H1 (cell line): ENCODE measurements around the gene MYH11. TPM values are rescaled to one million over a fixed set of nuclear protein-coding genes. Genes with fewer than 3 reads are reported as not detected.

Experiments used
- CTCF ChIA-PET: fragments of 300-600 bp; sonication (Branson Sonifier 250); formaldehyde crosslinking; loops from one replicate; lab custom pipeline; 2021; ENCODE audit not compliant: partially characterized antibody; lab: Charles Lee
- POLR2A ChIA-PET: fragments of 300-600 bp; sonication (Branson Sonifier 250); formaldehyde crosslinking; loops from one replicate; lab custom pipeline; 2021; ENCODE audit warnings: inconsistent platforms; ENCODE audit not compliant: partially characterized antibody; lab: Charles Lee
- DNase-seq, 2 experiments: peaks; one replicate each; pipeline versions ENCODE4 v3.0.0 to v3.0.0-alpha.2; 2010 to 2022; ENCODE audit warnings: low spot score in 2 of 2, low read depth in 1 of 2, mixed read lengths in 1 of 2
- FAIRE-seq: peaks from 2 replicates; lab custom pipeline; 2011; peaks lifted over from hg19 to GRCh38; lab: Jason Lieb, UNC
- H2AFZ ChIP-seq: 2 replicates; pipeline ENCODE4 v1.8.1; 2012; ENCODE audit warnings: low read length, inconsistent platforms
- H2AK5ac ChIP-seq: 2 replicates; pipeline ENCODE4 v1.6.1; 2013; ENCODE audit warnings: low read depth, low read length
- H2BK120ac ChIP-seq: replicated peaks from 2 replicates; pipeline ENCODE3; 2013; ENCODE audit warnings: low read depth, low read length, inconsistent platforms
- H2BK12ac ChIP-seq: 2 replicates; pipeline ENCODE4 v1.6.1; 2013; ENCODE audit warnings: low read depth, low read length
- H2BK15ac ChIP-seq: 2 replicates; pipeline ENCODE4 v1.6.1; 2013; ENCODE audit warnings: low read length
- H2BK20ac ChIP-seq: 2 replicates; pipeline ENCODE4 v1.6.1; 2013; ENCODE audit warnings: low read length
- H2BK5ac ChIP-seq: 2 replicates; pipeline ENCODE4 v1.6.1; 2013; ENCODE audit warnings: low read depth, low read length
- H3K14ac ChIP-seq: 2 replicates; pipeline ENCODE4 v1.6.1; 2013; ENCODE audit warnings: inconsistent platforms; ENCODE audit not compliant: insufficient read length
- H3K18ac ChIP-seq: 2 replicates; pipeline ENCODE4 v1.6.1; 2013; ENCODE audit warnings: low read length; ENCODE audit errors: extremely low read depth
- H3K23ac ChIP-seq: 2 replicates; pipeline ENCODE4 v1.6.1; 2013; ENCODE audit warnings: inconsistent platforms; ENCODE audit not compliant: insufficient read length
- H3K23me2 ChIP-seq: 2 replicates; pipeline ENCODE4 v1.6.1; 2013; ENCODE audit warnings: low read depth, low read length
- H3K27ac ChIP-seq: 2 replicates; pipeline ENCODE4 v1.6.1; 2011; ENCODE audit warnings: low read depth, low read length, inconsistent platforms
- H3K27me3 ChIP-seq, 4 experiments: replicated peaks in 1 of 4; 1 replicate in 1 of 4; 2 replicates in 3 of 4; pipeline versions ENCODE4 v1.6.1 to v1.8.1; 2011 to 2013; ENCODE audit warnings: low read length in 3 of 4, mild to moderate bottlenecking in 3 of 4, inconsistent platforms in 2 of 4, mixed read lengths in 2 of 4, moderate library complexity in 1 of 4; ENCODE audit not compliant: control insufficient read depth in 3 of 4, insufficient read depth in 3 of 4; ENCODE audit errors: extremely low read depth in 1 of 4
- H3K36me3 ChIP-seq, 4 experiments: 2 replicates each; pipeline versions ENCODE4 v1.6.1 to v1.8.1; 2011 to 2013; ENCODE audit warnings: mild to moderate bottlenecking in 4 of 4, low read length in 3 of 4, moderate library complexity in 2 of 4, control low read depth in 1 of 4, inconsistent platforms in 1 of 4; ENCODE audit not compliant: insufficient read depth in 4 of 4, control insufficient read depth in 2 of 4
- H3K4ac ChIP-seq: replicated peaks from 2 replicates; pipeline ENCODE3; 2013; ENCODE audit warnings: low read length, low read depth, mixed read lengths, inconsistent platforms; ENCODE audit not compliant: insufficient read length
- H3K4me1 ChIP-seq, 4 experiments: replicated peaks in 1 of 4; 1 replicate in 1 of 4; 2 replicates in 3 of 4; pipeline versions ENCODE4 v1.6.1 to v1.8.1; 2011 to 2013; ENCODE audit warnings: low read length in 3 of 4, inconsistent platforms in 2 of 4, mixed read lengths in 1 of 4; ENCODE audit not compliant: insufficient read depth in 4 of 4, control insufficient read depth in 3 of 4
- H3K4me2 ChIP-seq, 2 experiments: 2 replicates each; pipeline versions ENCODE4 v1.6.1 to v1.8.1; 2011 to 2013; ENCODE audit warnings: low read depth in 2 of 2, low read length in 2 of 2, control low read depth in 1 of 2, inconsistent platforms in 1 of 2, mild to moderate bottlenecking in 1 of 2; ENCODE audit not compliant: insufficient read depth in 1 of 2
- H3K4me3 ChIP-seq, 4 experiments: fragments of 200-600, 300-600 bp in 1 of 4; sonication (generic), shearing (Covaris generic), sonication (Bioruptor Twin) in 1 of 4; 2 replicates each; pipeline versions ENCODE4 v1.5.1 to v1.8.1; 2011 to 2016; ENCODE audit warnings: low read length in 4 of 4, low read depth in 3 of 4, control low read depth in 2 of 4, inconsistent platforms in 2 of 4, mild to moderate bottlenecking in 2 of 4, mixed read lengths in 1 of 4, moderate library complexity in 1 of 4; ENCODE audit not compliant: insufficient read depth in 2 of 4; ENCODE audit errors: extremely low read depth in 1 of 4
- H3K56ac ChIP-seq: replicated peaks from 2 replicates; pipeline ENCODE3; 2013; ENCODE audit warnings: low read depth, mild to moderate bottlenecking, mixed read lengths, low read length, inconsistent platforms; ENCODE audit not compliant: insufficient read length
- H3K79me1 ChIP-seq: 2 replicates; pipeline ENCODE4 v1.6.1; 2013; ENCODE audit warnings: low read depth, low read length, control low read depth
- H3K79me2 ChIP-seq, 2 experiments: 2 replicates each; pipeline versions ENCODE4 v1.6.1 to v1.8.1; 2012 to 2013; ENCODE audit warnings: low read length in 2 of 2, mild to moderate bottlenecking in 2 of 2, inconsistent platforms in 1 of 2; ENCODE audit not compliant: insufficient read depth in 2 of 2, control insufficient read depth in 1 of 2
- H3K9ac ChIP-seq, 4 experiments: replicated peaks in 1 of 4; 1 replicate in 1 of 4; 2 replicates in 3 of 4; pipeline versions ENCODE4 v1.6.1 to v1.8.1; 2011 to 2013; ENCODE audit warnings: low read depth in 3 of 4, low read length in 3 of 4, control low read depth in 2 of 4, mild to moderate bottlenecking in 2 of 4, moderate library complexity in 2 of 4, inconsistent platforms in 1 of 4; ENCODE audit errors: extremely low read depth in 1 of 4
- H3K9me3 ChIP-seq, 2 experiments: 2 replicates each; pipeline versions ENCODE4 v1.6.1 to v1.8.1; 2012 to 2013; ENCODE audit warnings: mild to moderate bottlenecking in 2 of 2, moderate library complexity in 2 of 2, control low read depth in 1 of 2, inconsistent platforms in 1 of 2, low read depth in 1 of 2, low read length in 1 of 2, mixed read lengths in 1 of 2; ENCODE audit not compliant: insufficient read depth in 2 of 2
- H4K20me1 ChIP-seq, 2 experiments: replicated peaks in 1 of 2; 2 replicates each; pipeline versions ENCODE3 to v1.8.1; 2011 to 2013; ENCODE audit warnings: inconsistent platforms in 2 of 2, low read length in 2 of 2, mild to moderate bottlenecking in 1 of 2; ENCODE audit not compliant: insufficient read depth in 2 of 2, control insufficient read depth in 1 of 2
- H4K5ac ChIP-seq: 2 replicates; pipeline ENCODE4 v1.6.1; 2013; ENCODE audit warnings: low read length, low read depth, mixed read lengths, inconsistent platforms; ENCODE audit not compliant: insufficient read length
- H4K8ac ChIP-seq: 2 replicates; pipeline ENCODE4 v1.8.0; 2013; ENCODE audit warnings: mild to moderate bottlenecking, moderate library complexity, low read length, inconsistent platforms; ENCODE audit not compliant: insufficient read depth; ENCODE audit errors: extremely low read depth
- H4K91ac ChIP-seq: replicated peaks from 2 replicates; pipeline ENCODE3; 2013; ENCODE audit warnings: low read length, mixed read lengths, inconsistent platforms; ENCODE audit not compliant: insufficient read length
- BRCA1 ChIP-seq: IDR thresholded peaks from 2 replicates; pipeline ENCODE4 v1.6.1; 2012; ENCODE audit warnings: low read depth, low read length, improper control_type of control experiment
- EZH2 ChIP-seq: fragments of 200-600 bp; sonication (generic); IDR thresholded peaks from 2 replicates; pipeline ENCODE4 v1.7.1; 2012; ENCODE audit warnings: low read depth, mild to moderate bottlenecking, moderate library complexity, low read length, inconsistent platforms; ENCODE audit not compliant: severe bottlenecking
- FOSL1 ChIP-seq: IDR thresholded peaks from 2 replicates; pipeline ENCODE4 v1.6.1; 2011; ENCODE audit warnings: mild to moderate bottlenecking, low read depth, low read length, moderate library complexity; ENCODE audit not compliant: insufficient read depth
- HDAC2 ChIP-seq, 2 experiments: fragments of 300-600 bp in 1 of 2; sonication (generic) in 1 of 2; IDR thresholded peaks; 2 replicates each; pipeline ENCODE4 v1.6.1; 2011 to 2012; ENCODE audit warnings: low read depth in 2 of 2, low read length in 2 of 2, mild to moderate bottlenecking in 2 of 2, moderate library complexity in 2 of 2, borderline replicate concordance in 1 of 2, inconsistent platforms in 1 of 2
- KDM1A ChIP-seq: fragments of 200-600, 300-600 bp; sonication (generic); IDR thresholded peaks from 2 replicates; pipeline ENCODE4 v1.7.1; 2016; ENCODE audit warnings: mild to moderate bottlenecking, low read length, borderline replicate concordance
- NRF1 ChIP-seq: IDR thresholded peaks from 2 replicates; pipeline ENCODE4 v1.6.1; 2011; ENCODE audit warnings: mild to moderate bottlenecking, low read depth, low read length, improper control_type of control experiment
- POLR2A ChIP-seq, 2 experiments: IDR thresholded peaks; 1 replicate in 1 of 2; 2 replicates in 1 of 2; pipeline ENCODE4 v1.6.1; 2011; ENCODE audit warnings: low read depth in 2 of 2, low read length in 2 of 2, mild to moderate bottlenecking in 2 of 2; ENCODE audit errors: control extremely low read depth in 1 of 2
- POU5F1 ChIP-seq: IDR thresholded peaks from 2 replicates; pipeline ENCODE4 v1.6.1; 2011; ENCODE audit warnings: low read depth, mild to moderate bottlenecking, low read length, moderate library complexity
- SIX5 ChIP-seq: IDR thresholded peaks from 2 replicates; pipeline ENCODE4 v1.6.1; 2011; ENCODE audit warnings: mild to moderate bottlenecking, low read depth, low read length
- YY1 ChIP-seq: IDR thresholded peaks from 2 replicates; pipeline ENCODE4 v1.6.1; 2011; ENCODE audit warnings: low read depth, mild to moderate bottlenecking, low read length
- WGBS, 2 experiments: shearing (Covaris generic) in 1 of 2; methylation state at CpG; one replicate each; pipeline versions ENCODE4 v1.1.6 to v1.1.7; 2013 to 2015; ENCODE audit warnings: low lambda C conversion rate in 2 of 2, mixed read lengths in 2 of 2, inconsistent platforms in 1 of 2, low coverage in 1 of 2, missing lambda C conversion rate in 1 of 2; ENCODE audit not compliant: insufficient replicate concordance in 2 of 2, insufficient coverage in 1 of 2, insufficient read length in 1 of 2; ENCODE audit errors: extremely low coverage in 1 of 2, missing lambda C conversion rate in 1 of 2; 5-methylcytosine and 5-hydroxymethylcytosine counted together
- polyA plus RNA-seq, 7 experiments: library from polyadenylated mRNA; depleted of rRNA in 3 of 7; stranded (reverse) in 5 of 7; unstranded in 2 of 7; fragments of >200 nt in 5 of 7; fragments of 200-250 nt in 2 of 7; gene quantifications; 1 replicate in 5 of 7; 2 replicates in 1 of 7; 4 replicates in 1 of 7; pipeline versions ENCODE4 v1.2.1 to v1.2.3, GENCODE V29; 2011 to 2013; ENCODE audit warnings: missing spikeins in 2 of 7, mixed read lengths in 2 of 7
- total RNA-seq: library from RNA; stranded (reverse); fragmentation: NEBNext Ultra II Directional; extraction: Animal tissue kit (Norgen Biotek cat#: 25700); gene quantifications from 2 replicates; pipeline ENCODE4 v1.2.1, GENCODE V29; 2021

MYH11 gene
- total and polyA plus RNA-seq, 2 of the 8 experiments (the other 6 are each of a cell fraction or from before 2014, with no cell fraction given) = 0.11 to 0.78 TPM

GRCh38 chr16:15764112-15764511 lies 92.7 kb downstream of the MYH11 start:
- no peak overlapping the region for H3K4me3 ChIP-seq
- H2BK12ac ChIP-seq = no peak overlapping the region
- H3K79me1 ChIP-seq = no peaks in the 10 kb centered on the region
- H4K8ac ChIP-seq = no peak overlapping the region
- peaks cover 0 to 2% of the 10 kb centered on the region in 2 experiments for H4K20me1 ChIP-seq
- no peak overlapping the region for H2AK5ac ChIP-seq
- no peak overlapping the region for H3K4ac ChIP-seq
- no peak overlapping the region for H3K18ac ChIP-seq
- no peak overlapping the region for H3K27ac ChIP-seq
- no peak overlapping the region for H3K4me2 ChIP-seq
- H3K23ac ChIP-seq = no peak overlapping the region
- no peaks in the 10 kb centered on the region for H3K36me3 ChIP-seq
- no peak overlapping the region for H2BK20ac ChIP-seq
- no peak overlapping the region for H2BK5ac ChIP-seq
- 0 out of 7 replicates have a peak, but pooled peaks cover 0 to 1% (median 0%) of the 10 kb centered on the region in 4 experiments for H3K4me1 ChIP-seq
- no peaks in the 10 kb centered on the region for H3K79me2 ChIP-seq
- no peak overlapping the region for H3K9ac ChIP-seq
- no peak overlapping the region for H3K14ac ChIP-seq
- H3K23me2 ChIP-seq = peaks cover 12% of the 10 kb centered on the region; the same call in 1 of the 2 replicates
- no peaks in the 10 kb centered on the region for H3K9me3 ChIP-seq
- WGBS, 2 experiments = 80% methylated on average over 2 of the region's 2 CpGs; no CpG with 5 or more reads in 1 of the 2 experiments
- no peak overlapping the region for H3K56ac ChIP-seq
- ChIA-PET POLR2A (interaction anchor here (0.6 to 1.0 kb wide), 2 partner anchors 46 to 410 kb away, joined by 3 read pairs; no protein-coding TSS in a partner anchor), CTCF (interaction anchor here (0.7 to 2.0 kb wide), 6 partner anchors 9 to 428 kb away, joined by 3 to 7 read pairs (median 3); no protein-coding TSS in a partner anchor)
- no peak overlapping the region for H2BK120ac ChIP-seq
- DNase-seq (no peak), FAIRE-seq (no peak)
- H3K27me3 ChIP-seq = no peaks in the 10 kb centered on the region
- H4K5ac ChIP-seq = no peak overlapping the region
- TF ChIP-seq EZH2 = no peak
- TF ChIP-seq BRCA1 = no peak
- no peak for TF ChIP-seq POU5F1
- TF ChIP-seq POLR2A (IDR thresholded peaks at IDR 0.05; ENCODE audit: control extremely low read depth in 1 of 2, low read depth in 2 of 2, low read length in 2 of 2) = no peak
- no peak for TF ChIP-seq HDAC2 (IDR thresholded peaks at IDR 0.05; ENCODE audit: borderline replicate concordance in 1 of 2, low read depth in 2 of 2, low read length in 2 of 2)
- TF ChIP-seq SIX5 = no peak
- TF ChIP-seq YY1 = no peak
- TF ChIP-seq KDM1A = no peak
- no peak for TF ChIP-seq NRF1
- no peak for TF ChIP-seq FOSL1
- H4K91ac ChIP-seq = no peak overlapping the region
- H2BK15ac ChIP-seq = no peak overlapping the region
- H2AFZ ChIP-seq = no peak overlapping the region
